HEK293T (cell line): ENCODE results near the gene BOLL.
"Not testable (repeated sequence)": the region's sequence is repeated elsewhere in the genome, so short reads cannot be mapped to it uniquely, and the experiment has no call there.

Experiments
- CTCF ChIA-PET: fragments of 350-600 bp; formaldehyde crosslinking; extraction: SDS; loops from one replicate; lab custom pipeline; 2021; ENCODE audit warnings: antibody characterized with exemption, inconsistent platforms; lab: Yijun Ruan, JAX
- POLR2A ChIA-PET: fragments of 350-600 bp; formaldehyde crosslinking; extraction: SDS; loops from one replicate; lab custom pipeline; 2020; ENCODE audit warnings: antibody characterized with exemption, inconsistent platforms; lab: Yijun Ruan, JAX
- DNase-seq: peaks from one replicate; pipeline ENCODE4 v3.0.0; 2012; ENCODE audit warnings: mixed read lengths; ENCODE audit errors: extremely low spot score
- ARNT ChIP-seq: fragments of 450-650 bp; IDR thresholded peaks from 2 replicates; pipeline ENCODE4 v1.6.1; 2017; ENCODE audit warnings: mild to moderate bottlenecking
- BHLHE40 ChIP-seq: fragments of 450-650 bp; IDR thresholded peaks from 2 replicates; pipeline ENCODE4 v1.6.1; 2016; ENCODE audit warnings: mild to moderate bottlenecking, moderate library complexity, borderline replicate concordance
- CTBP1 ChIP-seq: fragments of 450-650 bp; IDR thresholded peaks from 2 replicates; pipeline ENCODE4 v1.6.1; 2016; ENCODE audit warnings: borderline replicate concordance
- ELF4 ChIP-seq: fragments of 450-650 bp; IDR thresholded peaks from 2 replicates; pipeline ENCODE4 v1.6.1; 2017; ENCODE audit warnings: antibody characterized with exemption
- FOXA1 ChIP-seq: fragments of 450-650 bp; IDR thresholded peaks from 2 replicates; pipeline ENCODE4 v1.6.1; 2016; ENCODE audit warnings: mild to moderate bottlenecking
- FOXK2 ChIP-seq: fragments of 450-650 bp; IDR thresholded peaks from 2 replicates; pipeline ENCODE4 v1.6.1; 2016; ENCODE audit warnings: mild to moderate bottlenecking
- FOXM1 ChIP-seq: fragments of 450-650 bp; IDR thresholded peaks from 2 replicates; pipeline ENCODE4 v1.6.1; 2017; ENCODE audit warnings: mild to moderate bottlenecking, borderline replicate concordance
- HDGF ChIP-seq: fragments of 450-650 bp; IDR thresholded peaks from 2 replicates; pipeline ENCODE4 v1.6.1; 2017; ENCODE audit warnings: antibody characterized with exemption, borderline replicate concordance
- L3MBTL2 ChIP-seq: fragments of 450-650 bp; conservative IDR thresholded peaks from 2 replicates; pipeline ENCODE4 v1.6.1; 2016; ENCODE audit warnings: mild to moderate bottlenecking
- LEF1 ChIP-seq: fragments of 450-650 bp; IDR thresholded peaks from 2 replicates; pipeline ENCODE4 v1.6.1; 2017; ENCODE audit warnings: mild to moderate bottlenecking, borderline replicate concordance
- NFRKB ChIP-seq: fragments of 450-650 bp; IDR thresholded peaks from 2 replicates; pipeline ENCODE4 v1.6.1; 2016; ENCODE audit warnings: mild to moderate bottlenecking, moderate library complexity
- PKNOX1 ChIP-seq: fragments of 450-650 bp; IDR thresholded peaks from 2 replicates; pipeline ENCODE4 v1.6.1; 2016
- SP1 ChIP-seq: fragments of 450-650 bp; IDR thresholded peaks from 2 replicates; pipeline ENCODE4 v1.6.1; 2017
- SUZ12 ChIP-seq: fragments of 450-650 bp; IDR thresholded peaks from 2 replicates; pipeline ENCODE4 v1.6.1; 2016; ENCODE audit warnings: mild to moderate bottlenecking
- TARDBP ChIP-seq: fragments of 450-650 bp; IDR thresholded peaks from 2 replicates; pipeline ENCODE4 v1.6.1; 2016
- ZNF384 ChIP-seq: fragments of 450-650 bp; IDR thresholded peaks from 2 replicates; pipeline ENCODE4 v1.6.1; 2016

BOLL gene

DNA sequence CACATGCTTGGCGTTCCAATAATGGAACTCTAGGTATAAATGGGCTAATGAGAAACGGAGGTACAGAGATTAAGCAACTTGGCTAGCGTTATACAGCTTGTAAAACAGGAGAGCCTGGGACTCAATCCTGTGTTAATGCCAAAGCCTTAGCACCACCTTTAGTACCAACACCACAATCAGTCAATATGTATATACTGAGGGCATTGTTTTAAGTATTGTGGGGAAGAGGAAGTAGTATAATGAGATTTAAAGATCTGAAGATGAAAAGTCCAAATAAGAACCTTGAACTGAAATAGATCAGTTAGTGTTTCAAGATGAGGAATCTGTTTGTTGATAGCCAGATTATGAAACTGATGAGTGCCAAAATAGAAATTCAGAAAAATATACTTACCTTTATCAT lies 71.8 kb downstream of the BOLL start:
- POLR2A ChIA-PET, result no interaction called here
- no peak for DNase-seq
- TF ChIP-seq PKNOX1, result no peak
- no peak for TF ChIP-seq ARNT
- TF ChIP-seq ELF4, result no peak
- no peak for TF ChIP-seq TARDBP
- no peak for TF ChIP-seq LEF1
- CTCF ChIA-PET, result no interaction called here

DNA sequence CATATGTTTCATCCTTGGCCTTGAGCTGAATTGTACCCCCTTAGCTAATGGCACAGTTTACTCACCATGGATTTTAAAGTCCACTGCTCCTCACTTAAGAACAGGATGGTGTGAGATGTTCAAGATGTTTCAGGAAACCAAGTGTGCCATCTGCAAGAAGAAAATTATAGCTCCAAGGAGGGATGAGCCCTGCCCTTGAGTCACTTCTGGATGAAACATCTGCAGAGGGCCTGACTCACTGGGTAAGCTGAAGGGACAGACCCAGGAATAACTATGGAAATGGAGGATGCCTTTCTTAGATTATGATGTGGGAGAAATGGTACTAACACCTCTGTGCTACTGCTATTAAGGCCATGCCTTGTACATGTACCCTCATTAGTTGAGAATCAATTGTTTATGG lies 73.5 kb downstream of the BOLL start:
- ChIA-PET CTCF (no interaction called here), POLR2A (no interaction called here)
- no peak for TF ChIP-seq LEF1
- no peak for TF ChIP-seq SUZ12
- TF ChIP-seq FOXK2, result no peak
- no peak for TF ChIP-seq FOXM1
- TF ChIP-seq HDGF, result no peak
- TF ChIP-seq ARNT, result no peak
- no peak for TF ChIP-seq CTBP1
- no peak for TF ChIP-seq PKNOX1
- TF ChIP-seq ELF4, result no peak
- TF ChIP-seq SP1, result no peak
- TF ChIP-seq L3MBTL2, result no peak
- TF ChIP-seq FOXA1, result no peak
- no peak for TF ChIP-seq BHLHE40
- no peak for TF ChIP-seq NFRKB
- TF ChIP-seq ZNF384, result no peak
- no peak for TF ChIP-seq TARDBP
- no peak for DNase-seq

DNA sequence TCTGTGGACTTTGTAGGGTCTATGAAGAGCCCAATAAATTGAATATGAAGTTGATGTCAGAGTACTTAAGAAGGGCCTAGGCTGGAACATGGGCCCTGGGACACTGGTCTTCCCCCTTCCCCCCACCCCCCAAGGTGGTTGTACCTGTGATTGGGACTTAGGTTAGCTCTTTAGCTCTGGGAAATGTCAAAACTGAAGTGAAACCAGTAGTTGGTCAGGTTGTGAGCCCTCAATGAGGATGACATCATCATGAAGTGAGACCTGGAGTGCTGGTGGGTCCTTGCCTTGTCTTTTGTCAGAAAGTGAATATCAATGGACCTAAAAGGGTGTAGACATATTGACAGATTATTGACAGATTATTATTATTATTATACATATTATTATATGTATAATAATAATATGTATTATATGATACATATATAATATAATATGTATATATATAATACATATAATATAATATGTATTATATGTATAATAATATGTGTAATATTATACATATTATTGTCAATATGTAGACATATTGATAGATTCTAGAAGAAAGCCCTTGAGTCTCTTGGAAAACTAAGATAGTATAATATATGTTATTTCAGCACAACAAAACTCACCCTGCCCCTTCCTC lies 74.6 kb downstream of the BOLL start:
- CTCF ChIA-PET, result no interaction called here
- POLR2A ChIA-PET, result no interaction called here

DNA sequence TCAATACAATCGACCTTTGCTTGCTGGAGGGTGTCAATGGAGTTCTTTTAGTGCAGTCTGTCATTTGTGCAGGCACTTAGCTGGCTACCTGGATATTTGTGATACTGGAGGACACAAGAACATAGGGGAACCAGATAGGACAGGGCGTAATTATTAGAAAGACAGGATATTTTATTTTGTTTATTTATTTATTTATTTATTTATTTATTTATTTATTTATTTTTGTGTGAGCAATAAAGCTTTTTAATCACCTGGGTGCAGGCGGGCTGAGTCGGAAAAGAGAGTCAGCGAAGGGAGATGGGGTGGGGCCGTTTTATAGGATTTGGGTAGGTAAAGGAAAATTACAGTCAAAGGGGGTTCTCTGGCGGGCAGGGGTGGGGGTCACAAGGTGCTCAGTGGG lies 76.0 kb downstream of the BOLL start:
- DNase-seq, POLR2A ChIA-PET, CTCF ChIA-PET: not testable (repeated sequence)

More for the DNA sequence above, 74.6 kb downstream of the BOLL start:
- DNase-seq, result no peak
- TF ChIP-seq FOXA1, result no peak
- TF ChIP-seq NFRKB, result no peak
- no peak for TF ChIP-seq BHLHE40
- TF ChIP-seq FOXK2, result no peak
- no peak for TF ChIP-seq SUZ12
- no peak for TF ChIP-seq TARDBP
- TF ChIP-seq ARNT, result no peak
- no peak for TF ChIP-seq HDGF
- no peak for TF ChIP-seq ZNF384
- no peak for TF ChIP-seq SP1
- TF ChIP-seq FOXM1, result no peak
- no peak for TF ChIP-seq LEF1
- no peak for TF ChIP-seq CTBP1
- TF ChIP-seq ELF4, result no peak
- TF ChIP-seq PKNOX1, result no peak
- no peak for TF ChIP-seq L3MBTL2

DNA sequence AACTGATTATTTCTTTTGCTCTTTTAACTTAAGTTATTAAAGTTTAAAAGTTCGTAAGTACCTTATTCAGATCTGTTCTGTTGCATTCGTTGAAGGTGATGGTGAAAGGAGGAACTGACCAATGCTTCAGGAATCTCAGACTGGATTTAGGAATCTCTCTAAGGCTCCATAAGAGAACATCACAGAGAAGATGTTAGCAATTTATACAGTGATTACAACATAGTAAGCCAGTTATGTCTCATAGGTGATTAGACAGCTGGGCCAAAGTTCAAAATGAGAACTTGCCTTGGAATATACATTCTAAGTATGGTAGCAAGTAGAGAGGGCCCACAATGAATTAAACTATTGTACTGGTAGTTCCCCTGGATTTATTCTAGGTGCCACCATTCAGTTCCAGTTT lies 76.8 kb downstream of the BOLL start:
- TF ChIP-seq LEF1 (no peak), SUZ12 (no peak), TARDBP (no peak), NFRKB (no peak), HDGF (no peak), FOXK2 (no peak), FOXM1 (no peak), L3MBTL2 (no peak), SP1 (no peak), ELF4 (no peak), ZNF384 (no peak), BHLHE40 (no peak), CTBP1 (no peak), ARNT (no peak), PKNOX1 (no peak), FOXA1 (no peak)
- no peak for DNase-seq
- POLR2A ChIA-PET, result no interaction called here
- CTCF ChIA-PET, result interaction anchor here (0.6 kb wide), 1 partner anchor 1981 kb away, joined by 6 read pairs; no protein-coding TSS in a partner anchor
